HG03103 (cell line): ENCODE results near the gene DIP2C.

Source experiments
- ATAC-seq: cut with Tn5 transposase; IDR thresholded peaks from one replicate; pipeline ENCODE4 v1.9.1; 2021; ENCODE audit warnings: low read depth; ENCODE audit not compliant: unreplicated experiment

Gene DIP2C

DNA sequence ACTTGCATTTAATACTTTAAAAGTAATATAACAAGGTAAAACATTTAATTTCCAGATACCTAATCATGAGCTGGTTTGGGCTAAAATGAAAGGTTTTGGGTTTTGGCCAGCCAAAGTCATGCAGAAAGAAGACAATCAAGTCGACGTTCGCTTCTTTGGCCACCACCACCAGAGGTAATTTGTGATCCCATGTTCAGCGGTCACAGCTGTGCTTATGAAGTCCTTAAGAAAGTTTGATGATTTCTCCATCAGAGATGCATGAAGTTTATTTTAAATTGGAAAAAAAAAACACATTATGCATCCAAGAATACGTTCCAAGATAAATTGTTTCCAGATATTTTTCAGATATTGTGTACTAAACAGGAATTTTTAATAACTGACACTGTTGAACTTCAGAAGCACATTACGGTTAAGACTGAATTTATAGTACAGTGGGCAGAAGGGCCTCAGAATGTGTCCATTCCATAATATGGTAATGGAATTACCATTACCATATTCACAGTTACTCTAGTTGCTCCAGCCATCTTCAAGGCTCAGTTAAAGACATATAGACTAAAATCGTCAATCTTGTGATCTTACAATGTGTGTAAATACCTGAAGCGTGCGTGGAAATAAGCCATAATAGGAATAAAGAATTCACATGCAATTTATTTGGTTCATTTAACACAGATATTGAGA, 447.4 kb downstream of the DIP2C start:
- ATAC-seq = no peak

DNA sequence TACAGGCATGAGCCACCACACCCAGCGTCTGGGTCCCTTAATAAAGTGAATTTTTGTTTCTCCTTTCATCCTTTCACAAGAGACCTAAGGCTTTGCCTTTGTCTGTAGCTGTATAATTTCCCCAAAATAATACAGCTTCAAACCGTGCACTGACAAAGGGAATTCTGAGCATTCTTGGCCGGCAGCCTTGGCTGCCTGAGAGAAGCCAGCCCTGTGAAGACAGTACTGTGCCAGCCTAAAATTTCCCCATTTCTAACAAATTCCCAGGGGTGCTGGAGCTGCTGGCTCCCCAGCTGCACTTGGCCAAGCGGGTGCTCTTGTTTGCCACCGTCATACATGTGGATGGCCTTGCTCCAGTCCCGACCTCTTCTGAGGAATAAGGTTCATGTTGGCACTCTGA, 448.0 kb downstream of the DIP2C start:
- ATAC-seq = no peak

DNA sequence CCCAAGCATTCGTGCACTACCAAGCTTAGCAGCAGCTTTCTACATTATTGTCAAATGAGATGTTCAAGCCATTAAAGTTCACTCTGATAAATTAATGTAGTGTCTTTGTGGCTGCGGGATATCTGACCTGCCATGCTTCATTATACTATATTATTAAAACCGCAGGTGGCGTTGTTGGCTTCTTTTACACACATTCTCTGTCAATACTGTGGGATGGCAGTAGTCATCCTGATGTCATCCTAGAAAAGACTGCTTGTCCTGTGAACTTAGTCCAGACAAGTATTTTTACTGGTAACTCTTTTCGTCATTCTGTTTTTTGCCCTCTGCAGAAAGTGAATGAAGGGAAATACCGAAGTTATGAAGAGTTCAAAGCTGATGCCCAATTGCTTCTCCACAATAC, 450.4 kb downstream of the DIP2C start:
- ATAC-seq = no peak

DNA sequence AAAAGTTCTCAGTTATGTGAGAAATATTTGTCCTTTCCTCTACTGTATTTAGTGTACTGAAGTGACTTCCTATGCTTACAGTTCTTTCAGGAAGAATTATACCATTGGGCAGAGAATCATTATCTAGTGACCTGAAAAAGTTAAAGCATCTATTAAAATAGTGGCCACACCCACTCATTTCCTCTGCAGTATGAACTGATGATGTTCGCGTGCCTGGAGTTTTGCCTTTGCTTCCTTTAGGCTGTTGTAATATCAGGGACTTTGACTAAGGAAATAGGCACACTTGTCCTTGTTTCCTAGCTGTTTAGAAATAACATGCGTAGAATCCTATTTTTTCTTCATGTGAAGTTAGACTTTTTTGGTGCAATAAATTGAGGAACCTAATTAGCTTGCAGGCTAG, 453.6 kb downstream of the DIP2C start:
- ATAC-seq = no peak

DNA sequence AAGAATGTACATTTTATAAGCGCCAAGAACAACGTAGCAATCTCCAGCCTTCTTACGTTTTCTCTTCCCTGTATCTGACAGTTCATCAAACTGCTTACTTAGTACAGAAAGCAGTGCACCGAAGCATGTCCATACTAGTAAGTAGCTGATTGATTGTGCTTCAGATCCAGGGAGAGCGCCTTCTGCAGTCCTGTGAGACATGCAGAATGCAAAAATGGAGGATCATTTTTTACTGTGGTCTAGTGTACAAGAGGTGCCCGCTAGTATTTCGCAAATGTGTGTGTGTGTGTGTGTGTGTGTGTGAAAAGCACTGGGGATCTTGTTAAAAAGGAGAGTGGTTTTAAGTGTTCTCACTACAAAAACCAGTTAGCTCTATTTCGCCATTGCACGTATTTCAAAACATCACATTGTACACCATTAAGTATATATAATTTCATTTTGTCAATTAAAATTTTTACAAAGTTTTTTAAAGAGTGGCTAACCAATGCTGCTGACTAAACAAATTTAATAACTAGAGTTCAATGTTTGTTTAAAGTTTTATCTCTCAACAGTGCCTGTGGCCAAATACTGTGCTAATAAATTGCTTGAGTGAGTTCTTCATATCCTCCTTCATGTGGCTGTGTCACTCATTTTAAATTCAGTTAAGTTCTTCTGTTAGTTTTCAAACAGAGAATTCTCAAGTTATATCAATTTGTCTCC, 454.6 kb downstream of the DIP2C start:
- no peak for ATAC-seq

DNA sequence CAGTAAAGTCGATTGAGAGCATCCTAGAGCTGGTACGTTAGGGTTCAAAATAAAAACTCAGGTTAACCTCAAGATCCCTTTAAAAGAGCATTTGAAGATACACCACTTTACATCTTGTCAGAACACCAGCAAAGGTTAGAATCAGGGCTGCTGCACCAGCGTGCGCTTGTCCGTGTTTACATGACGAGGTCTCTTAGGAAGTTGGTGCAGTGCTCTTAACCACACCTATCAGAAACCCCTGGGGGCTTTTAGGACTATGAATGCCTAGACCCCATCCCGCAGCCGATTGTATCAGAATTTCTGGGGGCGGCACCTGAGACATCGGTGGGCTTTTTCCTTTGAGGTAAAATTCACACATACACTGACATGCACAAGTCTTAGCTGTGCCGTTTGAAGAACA, 456.6 kb downstream of the DIP2C start:
- no peak for ATAC-seq

DNA sequence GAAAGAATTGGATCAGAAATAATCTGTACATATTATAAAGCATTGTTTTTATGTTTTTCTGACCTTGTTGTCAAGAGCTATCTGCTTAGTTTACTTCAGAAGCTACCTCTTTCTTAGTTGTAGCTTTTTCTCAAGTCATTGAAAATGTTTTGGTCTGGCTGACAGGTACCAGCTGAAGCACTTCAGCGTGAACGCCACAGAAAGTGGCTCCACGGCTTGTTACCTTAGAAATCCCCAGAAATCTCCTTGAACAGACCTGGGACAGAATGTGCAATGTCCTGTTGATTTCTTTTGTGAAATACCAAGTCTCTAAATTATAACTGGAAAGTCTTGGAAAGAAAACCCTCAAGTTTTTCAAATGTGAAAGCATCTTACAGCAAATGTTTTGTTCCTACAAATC, 457.4 kb downstream of the DIP2C start:
- ATAC-seq = no peak

DNA sequence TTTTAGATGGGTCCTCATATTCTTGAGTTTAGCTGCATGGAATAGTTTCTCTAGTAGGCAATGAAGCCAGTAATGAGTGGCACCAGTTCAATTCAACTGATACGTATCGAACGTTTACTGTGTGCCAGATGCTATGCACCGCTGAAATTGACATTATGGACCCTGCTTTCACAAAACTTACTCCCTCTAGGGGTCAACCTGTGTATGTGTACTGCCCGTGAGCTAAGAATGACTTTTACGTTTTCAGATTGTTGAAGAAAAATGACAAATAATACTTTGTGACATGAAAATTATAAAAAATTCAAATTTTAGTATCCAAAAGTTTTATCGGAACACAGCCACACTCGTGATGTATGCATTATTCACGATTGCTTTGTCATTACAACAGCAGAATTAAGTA, 458.7 kb downstream of the DIP2C start:
- no peak for ATAC-seq

DNA sequence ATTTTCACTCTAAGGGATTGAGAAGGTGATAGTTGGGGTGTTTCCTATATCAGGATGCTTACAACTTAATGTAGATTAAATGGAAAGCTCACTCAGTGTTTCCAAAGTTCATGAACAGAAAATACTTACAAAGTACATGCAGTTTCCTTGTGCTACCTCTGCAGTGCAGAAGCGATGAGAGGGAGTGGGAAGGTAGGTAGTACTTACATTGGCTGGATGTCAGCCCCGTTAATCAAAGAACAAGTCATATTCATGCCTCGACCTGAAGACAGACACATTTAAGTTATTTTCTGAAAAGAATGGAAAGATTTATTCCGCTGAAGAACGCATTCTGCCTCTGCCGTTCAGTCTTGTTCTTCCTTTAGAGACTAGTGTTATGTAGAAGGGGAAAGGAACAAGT, 461.1 kb downstream of the DIP2C start:
- no peak for ATAC-seq

DNA sequence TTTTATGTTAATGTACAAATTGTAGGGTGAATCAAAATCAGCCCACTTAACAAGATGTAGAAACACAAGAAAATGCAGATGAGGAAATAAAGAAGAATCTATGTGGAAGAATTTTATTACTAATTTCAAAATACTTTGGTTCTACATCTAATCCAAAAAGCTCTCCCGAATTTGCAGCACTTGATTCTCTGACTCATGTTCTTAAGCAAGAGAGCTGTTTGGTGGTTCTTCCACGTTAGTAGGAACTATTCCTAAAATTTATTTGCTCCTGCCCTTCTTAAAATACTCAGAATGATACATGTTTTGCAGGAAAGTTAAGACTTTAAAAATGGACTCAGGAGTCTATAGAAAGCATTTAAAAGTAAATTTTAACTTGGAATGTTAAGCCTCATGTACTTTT, 462.5 kb downstream of the DIP2C start:
- ATAC-seq = no peak

DNA sequence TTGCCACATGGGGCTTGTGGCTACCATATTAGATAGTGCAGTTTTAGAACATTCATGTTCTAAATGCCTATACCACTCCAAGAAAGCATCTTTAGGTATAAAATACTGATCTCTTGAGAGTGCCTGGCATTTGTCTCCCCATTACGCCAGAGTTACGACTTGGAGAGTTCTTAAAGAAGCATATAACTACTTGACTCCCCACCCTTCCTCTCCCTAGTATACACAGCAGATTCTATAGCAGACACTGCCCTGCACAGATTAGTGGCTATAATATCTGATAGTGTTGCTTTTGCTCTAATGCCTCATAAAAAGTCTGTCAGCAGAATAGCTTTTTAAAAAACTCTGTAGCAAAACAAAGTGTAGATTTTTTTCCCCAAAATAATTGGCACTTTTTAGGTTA, 463.4 kb downstream of the DIP2C start:
- no peak for ATAC-seq

DNA sequence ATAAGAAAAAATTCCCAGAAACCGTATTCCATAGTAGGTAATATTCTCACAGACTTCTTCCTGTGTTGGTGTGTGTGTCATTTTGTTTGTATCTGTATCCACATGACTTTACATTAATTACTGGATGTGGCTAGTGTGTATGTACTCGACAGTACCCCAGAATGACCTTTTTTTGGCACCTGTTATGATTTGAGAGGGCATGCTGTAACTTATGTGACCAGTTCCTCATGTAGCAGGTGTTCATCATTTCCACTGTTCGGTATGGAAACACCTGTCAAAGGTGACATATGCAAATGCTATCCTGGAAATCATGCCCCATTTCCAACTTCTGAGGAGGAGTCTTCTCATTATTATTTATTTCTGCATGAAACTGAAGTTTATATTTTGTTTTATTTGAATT, 464.9 kb downstream of the DIP2C start:
- no peak for ATAC-seq
